HepG2 (cell line): ENCODE data around the gene SLC17A9. TPM values are rescaled to one million over a fixed set of nuclear protein-coding genes. Genes with fewer than 3 reads are reported as not detected.
A peak's percentile ranks its signal among the peaks of the same experiment; 100 is the strongest.

Experiments
- BRCA1 ChIP-seq: sonication (generic); formaldehyde crosslinking; IDR thresholded peaks from 2 replicates; pipeline ENCODE4 v1.4.0; 2020; ENCODE audit warnings: missing genetic modification reagents
- DNMT3B ChIP-seq: conservative IDR thresholded peaks from 2 replicates; pipeline ENCODE4 v1.6.1; 2016; ENCODE audit warnings: missing biosample characterization, control low read depth
- E2F1 ChIP-seq: sonication (generic); formaldehyde crosslinking; IDR thresholded peaks from 2 replicates; pipeline ENCODE4 v1.5.0; 2020; ENCODE audit warnings: missing genetic modification reagents
- FOSL1 ChIP-seq: sonication (generic); formaldehyde crosslinking; IDR thresholded peaks from 2 replicates; pipeline ENCODE4 v1.9.0; 2021; ENCODE audit warnings: missing genetic modification reagents, borderline replicate concordance
- HOXA3 ChIP-seq: sonication (generic); formaldehyde crosslinking; IDR thresholded peaks from 2 replicates; pipeline ENCODE4 v1.5.0; 2020; ENCODE audit warnings: missing genetic modification reagents
- KDM6A ChIP-seq: IDR thresholded peaks from 2 replicates; pipeline ENCODE4 v1.6.1; 2016; ENCODE audit warnings: low read depth
- PHB2 ChIP-seq: fragments of 450-650 bp; IDR thresholded peaks from 2 replicates; pipeline ENCODE4 v1.6.1; 2018; ENCODE audit not compliant: partially characterized antibody
- REST ChIP-seq, 2 experiments: IDR thresholded peaks; 2 replicates each; pipeline ENCODE4 v1.6.1; 2011 to 2012; ENCODE audit warnings: low read length in 2 of 2, borderline replicate concordance in 1 of 2, low read depth in 1 of 2, mild to moderate bottlenecking in 1 of 2, moderate library complexity in 1 of 2
- RFXANK ChIP-seq: IDR thresholded peaks from 2 replicates; pipeline ENCODE4 v1.6.1; 2016
- ZEB1 ChIP-seq: IDR thresholded peaks from 2 replicates; pipeline ENCODE4 v1.6.1; 2012; ENCODE audit warnings: mild to moderate bottlenecking, low read depth, inconsistent platforms; ENCODE audit not compliant: insufficient replicate concordance
- ZFP1 ChIP-seq: IDR thresholded peaks from 2 replicates; pipeline ENCODE4 v1.6.1; 2016
- ZNF557 ChIP-seq: sonication (generic); formaldehyde crosslinking; IDR thresholded peaks from 2 replicates; pipeline ENCODE4 v1.4.0; 2020; ENCODE audit warnings: missing genetic modification reagents
- ZNF639 ChIP-seq: conservative IDR thresholded peaks from 2 replicates; pipeline ENCODE4 v1.6.1; 2018; ENCODE audit warnings: missing genetic modification reagents
- ZNF720 ChIP-seq: sonication (generic); formaldehyde crosslinking; IDR thresholded peaks from 2 replicates; pipeline ENCODE4 v1.4.0; 2020; ENCODE audit warnings: missing genetic modification reagents
- polyA plus RNA-seq, 8 experiments: library from polyadenylated mRNA; depleted of rRNA in 3 of 8; stranded (reverse) in 7 of 8; unstranded in 1 of 8; fragments of >200 nt; fragmentation: Illumina TruSeq in 4 of 8; extraction: Trizol in 4 of 8; gene quantifications; 2 replicates each; pipeline versions ENCODE4 v1.2.1 to v1.2.3, GENCODE V29; 2011 to 2016; ENCODE audit warnings: low read depth in 4 of 8, missing spikeins in 1 of 8, mixed read lengths in 1 of 8; ENCODE audit not compliant: insufficient read depth in 1 of 8
- total RNA-seq, 5 experiments: library from RNA; depleted of rRNA; stranded (reverse); fragments of >200 nt; fragmentation: Illumina TruSeq; extraction: Trizol; gene quantifications; 2 replicates each; pipeline ENCODE4 v1.2.3, GENCODE V29; 2016; ENCODE audit warnings: low read depth in 1 of 5
- TF ChIP-seq, protein P1 (sequence below): IDR thresholded peaks from 2 replicates; pipeline ENCODE4 v1.6.1; 2016; ENCODE audit warnings: low read depth, missing genetic modification reagents, missing compliant biosample characterization
- TF ChIP-seq, protein P2 (sequence below): sonication (generic); formaldehyde crosslinking; IDR thresholded peaks from 2 replicates; pipeline ENCODE4 v1.5.0; 2020; ENCODE audit warnings: missing genetic modification reagents

The SLC17A9 gene
- total and polyA plus RNA-seq, 2 of the 13 experiments (the other 11 are each of a cell fraction or from before 2014, with no cell fraction given): 110 to 191 TPM

DNA sequence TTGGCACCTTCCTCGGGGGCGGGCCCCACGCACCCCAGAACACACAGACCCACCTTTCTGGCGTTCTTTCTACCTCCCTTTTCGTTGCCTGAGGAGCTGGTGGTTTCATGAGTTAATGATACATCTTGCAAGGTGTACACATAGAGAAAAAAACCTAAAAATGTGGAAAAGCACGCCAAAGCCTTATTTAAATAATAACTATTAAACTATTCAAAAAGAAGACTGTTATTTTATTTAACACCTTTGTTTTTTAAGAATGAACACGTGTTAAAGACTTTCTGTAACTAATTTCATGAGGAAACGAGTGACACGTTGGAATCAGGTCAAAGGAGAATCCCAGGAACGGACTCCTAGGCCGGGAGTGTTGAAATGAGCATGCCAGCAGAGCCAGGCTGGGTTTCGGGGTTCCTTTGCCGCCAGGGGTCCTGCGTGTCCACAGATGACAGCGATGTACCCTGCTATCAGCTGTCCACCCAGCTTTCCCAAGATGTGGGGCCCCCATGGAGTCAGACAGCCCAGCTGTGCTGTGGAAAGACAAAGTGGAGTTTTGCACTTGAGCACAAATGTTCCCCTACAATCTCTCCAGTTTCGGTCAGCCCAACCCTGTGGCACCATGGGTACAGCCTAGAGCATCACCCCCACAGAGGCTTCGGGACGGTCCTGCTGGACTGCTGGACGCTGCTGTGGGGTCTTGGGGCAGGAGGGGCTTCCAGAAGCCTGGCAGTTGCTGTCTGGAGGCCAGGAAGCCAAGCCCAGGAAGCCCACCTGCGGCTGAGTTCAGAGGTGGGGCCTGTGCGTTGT is 16.1 kb downstream of the SLC17A9 start (continued):
- TF ChIP-seq ZNF639 (0 out of 2 replicates have a peak, but pooled peaks have one; percentile 43), BRCA1 (no peak; the same call in 1 of the 2 replicates), PHB2 (no peak), ZNF557 (CRISPR knock-in tag) (0 out of 2 replicates have a peak, but pooled peaks have one; percentile 60), KDM6A (CRISPR knock-in tag) (no peak), ZNF720 (no peak), RFXANK (CRISPR knock-in tag) (no peak), ZEB1 (peak; percentile 36), E2F1 (no peak), REST (IDR thresholded peaks at IDR 0.05; ENCODE audit: borderline replicate concordance in 1 of 2, low read depth in 1 of 2, low read length in 2 of 2) (no peak), DNMT3B (CRISPR knock-in tag) (no peak), HOXA3 (peak; percentile 38; the same call in 1 of the 2 replicates), FOSL1 (no peak), ZFP1 (CRISPR knock-in tag) (no peak)
- TF ChIP-seq, protein P1, sequence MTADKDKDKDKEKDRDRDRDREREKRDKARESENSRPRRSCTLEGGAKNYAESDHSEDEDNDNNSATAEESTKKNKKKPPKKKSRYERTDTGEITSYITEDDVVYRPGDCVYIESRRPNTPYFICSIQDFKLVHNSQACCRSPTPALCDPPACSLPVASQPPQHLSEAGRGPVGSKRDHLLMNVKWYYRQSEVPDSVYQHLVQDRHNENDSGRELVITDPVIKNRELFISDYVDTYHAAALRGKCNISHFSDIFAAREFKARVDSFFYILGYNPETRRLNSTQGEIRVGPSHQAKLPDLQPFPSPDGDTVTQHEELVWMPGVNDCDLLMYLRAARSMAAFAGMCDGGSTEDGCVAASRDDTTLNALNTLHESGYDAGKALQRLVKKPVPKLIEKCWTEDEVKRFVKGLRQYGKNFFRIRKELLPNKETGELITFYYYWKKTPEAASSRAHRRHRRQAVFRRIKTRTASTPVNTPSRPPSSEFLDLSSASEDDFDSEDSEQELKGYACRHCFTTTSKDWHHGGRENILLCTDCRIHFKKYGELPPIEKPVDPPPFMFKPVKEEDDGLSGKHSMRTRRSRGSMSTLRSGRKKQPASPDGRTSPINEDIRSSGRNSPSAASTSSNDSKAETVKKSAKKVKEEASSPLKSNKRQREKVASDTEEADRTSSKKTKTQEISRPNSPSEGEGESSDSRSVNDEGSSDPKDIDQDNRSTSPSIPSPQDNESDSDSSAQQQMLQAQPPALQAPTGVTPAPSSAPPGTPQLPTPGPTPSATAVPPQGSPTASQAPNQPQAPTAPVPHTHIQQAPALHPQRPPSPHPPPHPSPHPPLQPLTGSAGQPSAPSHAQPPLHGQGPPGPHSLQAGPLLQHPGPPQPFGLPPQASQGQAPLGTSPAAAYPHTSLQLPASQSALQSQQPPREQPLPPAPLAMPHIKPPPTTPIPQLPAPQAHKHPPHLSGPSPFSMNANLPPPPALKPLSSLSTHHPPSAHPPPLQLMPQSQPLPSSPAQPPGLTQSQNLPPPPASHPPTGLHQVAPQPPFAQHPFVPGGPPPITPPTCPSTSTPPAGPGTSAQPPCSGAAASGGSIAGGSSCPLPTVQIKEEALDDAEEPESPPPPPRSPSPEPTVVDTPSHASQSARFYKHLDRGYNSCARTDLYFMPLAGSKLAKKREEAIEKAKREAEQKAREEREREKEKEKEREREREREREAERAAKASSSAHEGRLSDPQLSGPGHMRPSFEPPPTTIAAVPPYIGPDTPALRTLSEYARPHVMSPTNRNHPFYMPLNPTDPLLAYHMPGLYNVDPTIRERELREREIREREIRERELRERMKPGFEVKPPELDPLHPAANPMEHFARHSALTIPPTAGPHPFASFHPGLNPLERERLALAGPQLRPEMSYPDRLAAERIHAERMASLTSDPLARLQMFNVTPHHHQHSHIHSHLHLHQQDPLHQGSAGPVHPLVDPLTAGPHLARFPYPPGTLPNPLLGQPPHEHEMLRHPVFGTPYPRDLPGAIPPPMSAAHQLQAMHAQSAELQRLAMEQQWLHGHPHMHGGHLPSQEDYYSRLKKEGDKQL (CRISPR knock-in tag): no peak
- TF ChIP-seq, protein P2, sequence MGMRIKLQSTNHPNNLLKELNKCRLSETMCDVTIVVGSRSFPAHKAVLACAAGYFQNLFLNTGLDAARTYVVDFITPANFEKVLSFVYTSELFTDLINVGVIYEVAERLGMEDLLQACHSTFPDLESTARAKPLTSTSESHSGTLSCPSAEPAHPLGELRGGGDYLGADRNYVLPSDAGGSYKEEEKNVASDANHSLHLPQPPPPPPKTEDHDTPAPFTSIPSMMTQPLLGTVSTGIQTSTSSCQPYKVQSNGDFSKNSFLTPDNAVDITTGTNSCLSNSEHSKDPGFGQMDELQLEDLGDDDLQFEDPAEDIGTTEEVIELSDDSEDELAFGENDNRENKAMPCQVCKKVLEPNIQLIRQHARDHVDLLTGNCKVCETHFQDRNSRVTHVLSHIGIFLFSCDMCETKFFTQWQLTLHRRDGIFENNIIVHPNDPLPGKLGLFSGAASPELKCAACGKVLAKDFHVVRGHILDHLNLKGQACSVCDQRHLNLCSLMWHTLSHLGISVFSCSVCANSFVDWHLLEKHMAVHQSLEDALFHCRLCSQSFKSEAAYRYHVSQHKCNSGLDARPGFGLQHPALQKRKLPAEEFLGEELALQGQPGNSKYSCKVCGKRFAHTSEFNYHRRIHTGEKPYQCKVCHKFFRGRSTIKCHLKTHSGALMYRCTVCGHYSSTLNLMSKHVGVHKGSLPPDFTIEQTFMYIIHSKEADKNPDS (CRISPR knock-in tag): no peak
